ENCODE results near the gene RPS27. TPM values are rescaled to one million over a fixed set of nuclear protein-coding genes. Genes with fewer than 3 reads are reported as not detected.

The RPS27 gene
- total and polyA plus RNA-seq, 10 of the 15 experiments (the other 5 are each of a cell fraction or from before 2014, with no cell fraction given): 2,708 to 14,234 (median 8,874) TPM

DNA sequence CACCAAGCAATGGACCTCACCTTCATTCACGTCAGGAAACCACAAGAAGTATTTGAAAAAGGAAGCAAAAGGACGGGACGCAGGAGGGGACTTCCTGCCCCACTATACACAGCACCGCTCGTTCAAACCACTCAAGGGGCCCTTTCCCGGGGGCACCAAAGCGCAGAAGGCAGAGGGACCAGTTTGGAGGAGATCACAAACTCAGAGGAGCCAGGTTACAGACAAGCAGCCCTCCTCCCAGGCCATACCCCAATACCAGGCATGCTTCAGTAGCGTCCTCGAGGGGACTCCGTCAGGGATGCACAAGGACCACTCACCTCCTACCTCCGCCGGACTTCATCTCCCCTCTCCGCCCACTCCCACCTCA is 32.8 kb upstream of the RPS27 start (continued):
- TF ChIP-seq, protein P1, sequence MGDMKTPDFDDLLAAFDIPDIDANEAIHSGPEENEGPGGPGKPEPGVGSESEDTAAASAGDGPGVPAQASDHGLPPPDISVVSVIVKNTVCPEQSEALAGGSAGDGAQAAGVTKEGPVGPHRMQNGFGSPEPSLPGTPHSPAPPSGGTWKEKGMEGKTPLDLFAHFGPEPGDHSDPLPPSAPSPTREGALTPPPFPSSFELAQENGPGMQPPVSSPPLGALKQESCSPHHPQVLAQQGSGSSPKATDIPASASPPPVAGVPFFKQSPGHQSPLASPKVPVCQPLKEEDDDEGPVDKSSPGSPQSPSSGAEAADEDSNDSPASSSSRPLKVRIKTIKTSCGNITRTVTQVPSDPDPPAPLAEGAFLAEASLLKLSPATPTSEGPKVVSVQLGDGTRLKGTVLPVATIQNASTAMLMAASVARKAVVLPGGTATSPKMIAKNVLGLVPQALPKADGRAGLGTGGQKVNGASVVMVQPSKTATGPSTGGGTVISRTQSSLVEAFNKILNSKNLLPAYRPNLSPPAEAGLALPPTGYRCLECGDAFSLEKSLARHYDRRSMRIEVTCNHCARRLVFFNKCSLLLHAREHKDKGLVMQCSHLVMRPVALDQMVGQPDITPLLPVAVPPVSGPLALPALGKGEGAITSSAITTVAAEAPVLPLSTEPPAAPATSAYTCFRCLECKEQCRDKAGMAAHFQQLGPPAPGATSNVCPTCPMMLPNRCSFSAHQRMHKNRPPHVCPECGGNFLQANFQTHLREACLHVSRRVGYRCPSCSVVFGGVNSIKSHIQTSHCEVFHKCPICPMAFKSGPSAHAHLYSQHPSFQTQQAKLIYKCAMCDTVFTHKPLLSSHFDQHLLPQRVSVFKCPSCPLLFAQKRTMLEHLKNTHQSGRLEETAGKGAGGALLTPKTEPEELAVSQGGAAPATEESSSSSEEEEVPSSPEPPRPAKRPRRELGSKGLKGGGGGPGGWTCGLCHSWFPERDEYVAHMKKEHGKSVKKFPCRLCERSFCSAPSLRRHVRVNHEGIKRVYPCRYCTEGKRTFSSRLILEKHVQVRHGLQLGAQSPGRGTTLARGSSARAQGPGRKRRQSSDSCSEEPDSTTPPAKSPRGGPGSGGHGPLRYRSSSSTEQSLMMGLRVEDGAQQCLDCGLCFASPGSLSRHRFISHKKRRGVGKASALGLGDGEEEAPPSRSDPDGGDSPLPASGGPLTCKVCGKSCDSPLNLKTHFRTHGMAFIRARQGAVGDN (IDR thresholded peaks at IDR 0.05): 0 out of 2 replicates have a peak, but pooled peaks have one; percentile 52
- TF ChIP-seq, protein P2, sequence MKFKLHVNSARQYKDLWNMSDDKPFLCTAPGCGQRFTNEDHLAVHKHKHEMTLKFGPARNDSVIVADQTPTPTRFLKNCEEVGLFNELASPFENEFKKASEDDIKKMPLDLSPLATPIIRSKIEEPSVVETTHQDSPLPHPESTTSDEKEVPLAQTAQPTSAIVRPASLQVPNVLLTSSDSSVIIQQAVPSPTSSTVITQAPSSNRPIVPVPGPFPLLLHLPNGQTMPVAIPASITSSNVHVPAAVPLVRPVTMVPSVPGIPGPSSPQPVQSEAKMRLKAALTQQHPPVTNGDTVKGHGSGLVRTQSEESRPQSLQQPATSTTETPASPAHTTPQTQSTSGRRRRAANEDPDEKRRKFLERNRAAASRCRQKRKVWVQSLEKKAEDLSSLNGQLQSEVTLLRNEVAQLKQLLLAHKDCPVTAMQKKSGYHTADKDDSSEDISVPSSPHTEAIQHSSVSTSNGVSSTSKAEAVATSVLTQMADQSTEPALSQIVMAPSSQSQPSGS (IDR thresholded peaks at IDR 0.05; ENCODE audit: low read length): no peak
- TF ChIP-seq GATAD2B (conservative IDR thresholded peaks at IDR 0.05; ENCODE audit: low read depth): peak; percentile 18; the same call in 1 of the 2 replicates
- no peak for TF ChIP-seq TCF3 (IDR thresholded peaks at IDR 0.05; ENCODE audit: borderline replicate concordance, insufficient read depth, low read depth, low read length)
